Prostate gland (tissue), 2 donors: ENCODE results near the gene CDYL2.

Experiments used
- POLR2A ChIP-seq: fragments of 450-650 bp; IDR thresholded peaks from one replicate; pipeline ENCODE4 v1.6.1; 2016; ENCODE audit warnings: antibody characterized with exemption, mild to moderate bottlenecking
- POLR2AphosphoS5 ChIP-seq: sonication (generic); formaldehyde crosslinking; IDR thresholded peaks from one replicate; pipeline ENCODE4 v1.6.1; 2017; ENCODE audit warnings: antibody characterized with exemption
- TF ChIP-seq, protein P1 (sequence below), 4 experiments: fragments of 200-600 bp in 2 of 4; fragments of 450-650 bp in 2 of 4; sonication (generic) in 2 of 4; IDR thresholded peaks; 1 replicate in 3 of 4; 2 replicates in 1 of 4; pipeline ENCODE4 v1.5.1; 2016 to 2019; ENCODE audit warnings: antibody characterized with exemption in 4 of 4, mild to moderate bottlenecking in 2 of 4, moderate library complexity in 2 of 4

GRCh38 chr16:80831039-80831438, 26.6 kb upstream of the CDYL2 start:
- TF ChIP-seq, protein P1, sequence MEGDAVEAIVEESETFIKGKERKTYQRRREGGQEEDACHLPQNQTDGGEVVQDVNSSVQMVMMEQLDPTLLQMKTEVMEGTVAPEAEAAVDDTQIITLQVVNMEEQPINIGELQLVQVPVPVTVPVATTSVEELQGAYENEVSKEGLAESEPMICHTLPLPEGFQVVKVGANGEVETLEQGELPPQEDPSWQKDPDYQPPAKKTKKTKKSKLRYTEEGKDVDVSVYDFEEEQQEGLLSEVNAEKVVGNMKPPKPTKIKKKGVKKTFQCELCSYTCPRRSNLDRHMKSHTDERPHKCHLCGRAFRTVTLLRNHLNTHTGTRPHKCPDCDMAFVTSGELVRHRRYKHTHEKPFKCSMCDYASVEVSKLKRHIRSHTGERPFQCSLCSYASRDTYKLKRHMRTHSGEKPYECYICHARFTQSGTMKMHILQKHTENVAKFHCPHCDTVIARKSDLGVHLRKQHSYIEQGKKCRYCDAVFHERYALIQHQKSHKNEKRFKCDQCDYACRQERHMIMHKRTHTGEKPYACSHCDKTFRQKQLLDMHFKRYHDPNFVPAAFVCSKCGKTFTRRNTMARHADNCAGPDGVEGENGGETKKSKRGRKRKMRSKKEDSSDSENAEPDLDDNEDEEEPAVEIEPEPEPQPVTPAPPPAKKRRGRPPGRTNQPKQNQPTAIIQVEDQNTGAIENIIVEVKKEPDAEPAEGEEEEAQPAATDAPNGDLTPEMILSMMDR (IDR thresholded peaks at IDR 0.05), result no peak
- TF ChIP-seq POLR2A (no peak), POLR2AphosphoS5 (no peak)
